OCI-LY1 (cell line): ENCODE measurements around the gene ZNF134.

Experiments
- H2AFZ ChIP-seq: fragments of 200-600 bp; sonication (generic), shearing (Covaris generic); 2 replicates; pipeline ENCODE4 v1.6.0; 2014; ENCODE audit warnings: antibody characterized with exemption, mild to moderate bottlenecking, low read length
- H3F3A ChIP-seq: fragments of 200-600 bp; sonication (generic), shearing (Covaris generic); 2 replicates; pipeline ENCODE4 v1.6.0; 2014; ENCODE audit warnings: mild to moderate bottlenecking, antibody characterized with exemption, low read length, moderate library complexity; ENCODE audit not compliant: insufficient read depth
- H3K27ac ChIP-seq: fragments of 200-600 bp; sonication (generic); 2 replicates; pipeline ENCODE4 v1.5.1; 2014; ENCODE audit warnings: low read length, mixed run types, mild to moderate bottlenecking, low read depth; ENCODE audit not compliant: poor library complexity, severe bottlenecking
- H3K27me3 ChIP-seq: fragments of 200-600 bp; sonication (generic); 2 replicates; pipeline ENCODE4 v1.6.0; 2014; ENCODE audit warnings: antibody characterized with exemption, mild to moderate bottlenecking, low read length, moderate library complexity; ENCODE audit not compliant: insufficient read depth
- H3K36me3 ChIP-seq: fragments of 200-600 bp; sonication (generic); 2 replicates; pipeline ENCODE4 v1.6.1; 2014; ENCODE audit warnings: mild to moderate bottlenecking, antibody characterized with exemption, low read length, moderate library complexity, mixed read lengths; ENCODE audit not compliant: insufficient read depth
- H3K4me1 ChIP-seq: fragments of 200-600 bp; sonication (generic); 2 replicates; pipeline ENCODE4 v1.5.1; 2014; ENCODE audit warnings: mild to moderate bottlenecking, low read length, moderate library complexity; ENCODE audit not compliant: insufficient read depth, severe bottlenecking
- H3K4me2 ChIP-seq: fragments of 200-600 bp; sonication (generic), shearing (Covaris generic); 2 replicates; pipeline ENCODE4 v1.6.1; 2014; ENCODE audit warnings: low read length
- H3K4me3 ChIP-seq: fragments of 200-600 bp; sonication (generic); 2 replicates; pipeline ENCODE4 v1.5.1; 2014; ENCODE audit warnings: low read length, low read depth, mild to moderate bottlenecking, mixed read lengths; ENCODE audit not compliant: poor library complexity, severe bottlenecking
- H3K79me2 ChIP-seq: fragments of 200-600 bp; shearing (Covaris generic); 2 replicates; pipeline ENCODE4 v1.6.1; 2016; ENCODE audit warnings: mixed run types, low read length, mixed read lengths; ENCODE audit not compliant: insufficient read depth
- H3K9ac ChIP-seq: fragments of 200-600 bp; sonication (generic), shearing (Covaris generic); 2 replicates; pipeline ENCODE4 v1.6.1; 2014; ENCODE audit warnings: mild to moderate bottlenecking, low read length, mixed read lengths
- H3K9me2 ChIP-seq: fragments of 200-600 bp; sonication (generic), shearing (Covaris generic); 2 replicates; pipeline ENCODE4 v1.6.1; 2014; ENCODE audit warnings: low read depth, mild to moderate bottlenecking, low read length, mixed read lengths
- H3K9me3 ChIP-seq: fragments of 200-600 bp; shearing (Covaris generic); 2 replicates; pipeline ENCODE4 v1.6.1; 2014; ENCODE audit warnings: low read length, mixed read lengths
- H4K20me1 ChIP-seq: fragments of 200-600 bp; sonication (generic), shearing (Covaris generic); 2 replicates; pipeline ENCODE4 v1.6.0; 2016; ENCODE audit warnings: mild to moderate bottlenecking, low read length; ENCODE audit not compliant: insufficient read depth
- EZH2 ChIP-seq: fragments of 200-600 bp; sonication (generic), shearing (Covaris generic); IDR thresholded peaks from 2 replicates; pipeline ENCODE4 v1.8.0; 2017; ENCODE audit warnings: borderline replicate concordance, mixed run types, mild to moderate bottlenecking, antibody characterized with exemption, low read length, moderate library complexity, mixed read lengths
- TF ChIP-seq, protein P1 (sequence below): fragments of 200-600 bp; sonication (generic), shearing (Covaris generic); IDR thresholded peaks from 2 replicates; pipeline ENCODE4 v1.5.1; 2017; ENCODE audit warnings: mild to moderate bottlenecking, antibody characterized with exemption, low read length, moderate library complexity, mixed read lengths

ZNF134 gene

DNA sequence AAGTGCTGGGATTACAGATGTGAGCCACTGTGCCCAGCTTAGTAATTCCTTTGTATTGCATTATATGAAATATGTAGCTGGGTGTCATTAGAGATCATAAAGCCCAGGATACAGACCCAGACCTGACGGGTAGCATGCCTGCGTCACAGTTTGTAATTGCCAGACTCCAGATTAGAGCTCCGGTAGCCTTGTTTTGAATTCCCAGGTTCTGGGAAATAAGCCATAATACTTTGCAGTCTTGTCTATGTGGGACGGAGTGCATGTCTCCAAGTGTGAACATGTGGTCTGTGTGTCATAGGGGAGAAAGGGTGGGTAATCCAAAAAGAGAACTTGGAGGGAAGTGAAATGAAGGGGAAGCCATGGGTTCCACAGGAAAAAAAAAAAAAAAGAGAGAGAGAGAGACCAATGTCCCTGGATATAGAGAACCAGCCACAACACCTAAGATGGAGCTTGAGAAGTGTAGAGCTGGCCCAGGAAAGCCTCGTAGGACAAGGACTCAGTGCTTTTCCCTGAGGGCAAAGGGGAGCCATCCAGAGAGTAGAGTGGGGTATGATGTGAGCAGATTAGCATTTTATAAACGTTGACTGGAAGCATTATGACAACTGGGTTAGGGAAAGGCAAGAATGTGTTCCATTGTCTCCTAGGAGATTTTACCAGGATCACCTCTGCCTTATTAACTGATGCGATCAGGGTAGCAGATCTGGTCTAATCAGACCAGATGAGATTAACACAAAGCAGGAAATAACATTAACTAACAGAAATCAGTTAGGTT lies 57.3 kb downstream of the ZNF134 start:
- Histone ChIP-seq H3K36me3 (no peaks in the 10 kb centered on the region), H2AFZ (no peak overlapping the region), H3F3A (no peaks in the 10 kb centered on the region), H3K4me3 (no peak overlapping the region), H3K9ac (no peak overlapping the region), H3K27ac (no peak overlapping the region), H3K27me3 (no peaks in the 10 kb centered on the region), H3K4me1 (no peaks in the 10 kb centered on the region), H4K20me1 (no peaks in the 10 kb centered on the region), H3K9me2 (no peaks in the 10 kb centered on the region), H3K4me2 (no peak overlapping the region), H3K79me2 (no peaks in the 10 kb centered on the region), H3K9me3 (no peaks in the 10 kb centered on the region)
- TF ChIP-seq, protein P1, sequence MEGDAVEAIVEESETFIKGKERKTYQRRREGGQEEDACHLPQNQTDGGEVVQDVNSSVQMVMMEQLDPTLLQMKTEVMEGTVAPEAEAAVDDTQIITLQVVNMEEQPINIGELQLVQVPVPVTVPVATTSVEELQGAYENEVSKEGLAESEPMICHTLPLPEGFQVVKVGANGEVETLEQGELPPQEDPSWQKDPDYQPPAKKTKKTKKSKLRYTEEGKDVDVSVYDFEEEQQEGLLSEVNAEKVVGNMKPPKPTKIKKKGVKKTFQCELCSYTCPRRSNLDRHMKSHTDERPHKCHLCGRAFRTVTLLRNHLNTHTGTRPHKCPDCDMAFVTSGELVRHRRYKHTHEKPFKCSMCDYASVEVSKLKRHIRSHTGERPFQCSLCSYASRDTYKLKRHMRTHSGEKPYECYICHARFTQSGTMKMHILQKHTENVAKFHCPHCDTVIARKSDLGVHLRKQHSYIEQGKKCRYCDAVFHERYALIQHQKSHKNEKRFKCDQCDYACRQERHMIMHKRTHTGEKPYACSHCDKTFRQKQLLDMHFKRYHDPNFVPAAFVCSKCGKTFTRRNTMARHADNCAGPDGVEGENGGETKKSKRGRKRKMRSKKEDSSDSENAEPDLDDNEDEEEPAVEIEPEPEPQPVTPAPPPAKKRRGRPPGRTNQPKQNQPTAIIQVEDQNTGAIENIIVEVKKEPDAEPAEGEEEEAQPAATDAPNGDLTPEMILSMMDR = no peak

DNA sequence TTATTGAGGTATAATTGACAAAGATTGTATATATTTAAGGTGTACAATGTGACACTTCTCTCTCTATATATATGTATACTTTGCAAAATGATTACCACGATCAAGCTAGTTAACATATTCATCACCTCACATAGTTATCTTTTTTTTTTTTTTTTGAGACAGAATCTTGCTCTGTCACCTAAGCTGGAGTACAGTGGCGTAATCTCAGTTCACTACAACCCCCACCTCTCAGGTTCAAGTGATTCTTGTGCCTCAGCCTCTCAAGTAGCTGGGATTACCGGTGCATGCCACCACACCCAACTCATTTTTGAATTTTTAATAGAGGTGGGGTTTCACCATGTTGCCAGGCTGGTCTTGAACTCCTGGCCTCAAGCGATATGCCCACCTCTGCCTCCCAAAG lies 58.4 kb downstream of the ZNF134 start:
- no peaks in the 10 kb centered on the region for H3K79me2 ChIP-seq
- no peak overlapping the region for H3K27ac ChIP-seq
- no peaks in the 10 kb centered on the region for H4K20me1 ChIP-seq
- H3K9me2 ChIP-seq = no peaks in the 10 kb centered on the region
- H3K4me3 ChIP-seq = no peak overlapping the region
- H3K9me3 ChIP-seq = 0 out of 2 replicates have a peak, but pooled peaks cover 3% of the 10 kb centered on the region
- H3F3A ChIP-seq = no peaks in the 10 kb centered on the region
- H3K27me3 ChIP-seq = no peaks in the 10 kb centered on the region
- TF ChIP-seq EZH2 = no peak
- TF ChIP-seq, protein P1 = no peak
- H3K4me1 ChIP-seq = no peaks in the 10 kb centered on the region
- H3K4me2 ChIP-seq = no peak overlapping the region
- H3K36me3 ChIP-seq = no peaks in the 10 kb centered on the region
- H2AFZ ChIP-seq = no peak overlapping the region
- H3K9ac ChIP-seq = no peak overlapping the region
